ENCODE results near the gene HIF1AN.

Gene HIF1AN

DNA sequence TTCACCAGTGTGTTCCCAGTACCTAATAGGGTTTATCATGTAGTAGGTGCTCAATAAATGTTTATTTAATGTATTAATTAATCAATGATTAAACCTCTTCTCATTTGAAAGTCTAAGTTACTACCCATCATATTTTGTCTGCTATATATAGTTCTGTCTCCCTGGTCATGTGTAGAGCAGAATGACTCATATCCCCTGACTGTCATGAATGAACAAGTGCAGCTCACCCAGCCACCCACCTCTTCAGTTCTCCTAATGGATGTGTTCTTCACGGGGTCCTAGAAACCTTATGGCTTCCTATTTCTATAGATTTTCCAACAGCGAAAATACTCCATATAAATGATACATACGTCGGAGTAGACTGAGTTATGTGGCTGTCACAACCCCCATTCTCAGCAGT, 64.5 kb downstream of the HIF1AN start:
- TF ChIP-seq POLR2AphosphoS5 (IDR thresholded peaks at IDR 0.05; ENCODE audit: low read depth) (no peak), REST (IDR thresholded peaks at IDR 0.05; ENCODE audit: insufficient replicate concordance, low read depth) (no peak), GABPA (IDR thresholded peaks at IDR 0.05; ENCODE audit: low read depth) (no peak), CTCF (IDR thresholded peaks at IDR 0.05; ENCODE audit: insufficient read depth, low read length) (no peak), SPI1 (IDR thresholded peaks at IDR 0.05; ENCODE audit: borderline replicate concordance, low read depth) (no peak)
- no peak for DNase-seq (ENCODE audit: low read depth in 1 of 2, low spot score in 1 of 2)

DNA sequence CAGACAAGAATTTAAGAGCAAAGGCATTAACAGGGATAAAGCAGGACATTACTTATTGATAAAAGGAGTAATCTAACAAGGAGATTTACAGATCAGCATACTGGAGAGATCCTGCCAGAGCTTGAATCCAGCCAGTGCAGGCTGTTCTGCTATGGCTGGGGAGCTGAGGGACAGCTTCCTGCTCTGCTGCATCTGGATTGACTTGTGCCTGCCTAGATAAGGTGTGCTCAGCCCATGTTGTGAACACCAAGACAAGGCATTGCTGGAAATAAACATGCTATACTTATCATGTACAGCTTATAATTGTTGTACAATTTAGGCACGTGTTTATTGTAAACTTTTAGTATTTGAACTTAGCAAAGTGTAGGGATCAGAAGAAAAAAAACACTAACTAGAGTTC, 71.7 kb downstream of the HIF1AN start:
- H3K27me3 ChIP-seq (ENCODE audit: insufficient read depth, poor library complexity, severe bottlenecking) = peaks cover 4% of the 10 kb centered on the region
- TF ChIP-seq POLR2AphosphoS5 (IDR thresholded peaks at IDR 0.05; ENCODE audit: low read depth) (no peak), CTCF (IDR thresholded peaks at IDR 0.05; ENCODE audit: insufficient read depth, low read length) (no peak), GABPA (IDR thresholded peaks at IDR 0.05; ENCODE audit: low read depth) (no peak), REST (IDR thresholded peaks at IDR 0.05; ENCODE audit: insufficient replicate concordance, low read depth) (no peak), SPI1 (IDR thresholded peaks at IDR 0.05; ENCODE audit: borderline replicate concordance, low read depth) (no peak)
- no peak overlapping the region for H3K27ac ChIP-seq (replicated peaks)
- H3K4me3 ChIP-seq (replicated peaks; ENCODE audit: insufficient read depth, low read length) = no peak overlapping the region
- no peak for DNase-seq (ENCODE audit: low read depth in 1 of 2, low spot score in 1 of 2)

More for the DNA sequence above, 64.5 kb downstream of the HIF1AN start:
- Histone ChIP-seq H3K4me3 (replicated peaks; ENCODE audit: insufficient read depth, low read length) (no peak overlapping the region), H3K27ac (replicated peaks) (no peak overlapping the region), H3K27me3 (ENCODE audit: insufficient read depth, poor library complexity, severe bottlenecking) (no peaks in the 10 kb centered on the region)

All from HL-60 (cell line).